Ishikawa (cell line): Measurements from ENCODE around the gene SDR9C7.

Source experiments
- CEBPB ChIP-seq: IDR thresholded peaks from 2 replicates; pipeline ENCODE4 v1.6.1; 2012
- EGR1 ChIP-seq: IDR thresholded peaks from 2 replicates; pipeline ENCODE4 v1.6.1; 2012
- EP300 ChIP-seq: IDR thresholded peaks from 2 replicates; pipeline ENCODE4 v1.6.1; 2012; ENCODE audit warnings: borderline replicate concordance
- NFIC ChIP-seq: IDR thresholded peaks from 2 replicates; pipeline ENCODE4 v1.6.1; 2012
- TAF1 ChIP-seq: IDR thresholded peaks from 2 replicates; pipeline ENCODE4 v1.6.1; 2012; ENCODE audit warnings: low read depth, mild to moderate bottlenecking
- TEAD4 ChIP-seq: IDR thresholded peaks from 2 replicates; pipeline ENCODE4 v1.6.1; 2012
- TF ChIP-seq, protein P1 (sequence below): IDR thresholded peaks from 2 replicates; pipeline ENCODE4 v1.6.1; 2012
- TF ChIP-seq, protein P2 (sequence below): IDR thresholded peaks from 2 replicates; pipeline ENCODE4 v1.6.1; 2012; ENCODE audit warnings: low read depth, mild to moderate bottlenecking

DNA sequence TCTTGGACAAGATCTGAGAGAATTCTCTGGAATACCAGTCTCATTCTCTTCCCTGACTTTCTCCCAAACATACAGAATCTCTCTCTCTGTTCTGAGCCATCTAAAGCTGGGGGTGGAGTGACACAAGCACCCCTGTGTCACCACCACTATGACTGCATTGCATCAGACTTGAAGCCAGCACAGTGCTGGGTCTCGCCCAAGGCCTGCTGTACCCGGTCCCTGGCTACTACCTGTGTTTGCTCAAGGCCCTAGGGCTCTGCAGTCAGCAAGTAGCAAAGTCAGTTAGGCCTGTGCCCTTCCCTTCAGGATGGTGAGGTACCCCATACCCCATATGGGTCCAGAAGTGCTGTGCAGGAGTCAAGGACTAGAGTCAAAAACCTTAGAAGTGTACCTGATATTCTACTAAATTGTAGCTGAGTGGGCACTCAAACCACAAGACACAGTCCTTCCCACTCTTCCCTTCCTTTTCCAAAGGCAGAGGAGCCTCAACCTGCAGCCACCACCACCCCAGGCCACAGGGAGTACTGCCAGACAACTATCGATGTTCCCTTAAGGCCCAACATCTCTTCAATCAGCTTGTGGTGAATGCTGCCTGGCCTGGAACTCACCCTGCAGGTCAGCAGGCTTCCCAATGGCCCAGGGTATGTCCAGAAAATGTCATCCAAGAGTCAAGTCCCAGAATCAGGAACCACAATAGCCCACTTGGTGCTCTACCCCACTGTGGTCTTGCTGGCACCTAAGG, 44.4 kb upstream of the SDR9C7 start:
- TF ChIP-seq, protein P1, sequence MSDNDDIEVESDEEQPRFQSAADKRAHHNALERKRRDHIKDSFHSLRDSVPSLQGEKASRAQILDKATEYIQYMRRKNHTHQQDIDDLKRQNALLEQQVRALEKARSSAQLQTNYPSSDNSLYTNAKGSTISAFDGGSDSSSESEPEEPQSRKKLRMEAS = no peak
- TF ChIP-seq EP300 (no peak), NFIC (no peak), TAF1 (no peak), TEAD4 (no peak), EGR1 (no peak), CEBPB (no peak)
- TF ChIP-seq, protein P2, sequence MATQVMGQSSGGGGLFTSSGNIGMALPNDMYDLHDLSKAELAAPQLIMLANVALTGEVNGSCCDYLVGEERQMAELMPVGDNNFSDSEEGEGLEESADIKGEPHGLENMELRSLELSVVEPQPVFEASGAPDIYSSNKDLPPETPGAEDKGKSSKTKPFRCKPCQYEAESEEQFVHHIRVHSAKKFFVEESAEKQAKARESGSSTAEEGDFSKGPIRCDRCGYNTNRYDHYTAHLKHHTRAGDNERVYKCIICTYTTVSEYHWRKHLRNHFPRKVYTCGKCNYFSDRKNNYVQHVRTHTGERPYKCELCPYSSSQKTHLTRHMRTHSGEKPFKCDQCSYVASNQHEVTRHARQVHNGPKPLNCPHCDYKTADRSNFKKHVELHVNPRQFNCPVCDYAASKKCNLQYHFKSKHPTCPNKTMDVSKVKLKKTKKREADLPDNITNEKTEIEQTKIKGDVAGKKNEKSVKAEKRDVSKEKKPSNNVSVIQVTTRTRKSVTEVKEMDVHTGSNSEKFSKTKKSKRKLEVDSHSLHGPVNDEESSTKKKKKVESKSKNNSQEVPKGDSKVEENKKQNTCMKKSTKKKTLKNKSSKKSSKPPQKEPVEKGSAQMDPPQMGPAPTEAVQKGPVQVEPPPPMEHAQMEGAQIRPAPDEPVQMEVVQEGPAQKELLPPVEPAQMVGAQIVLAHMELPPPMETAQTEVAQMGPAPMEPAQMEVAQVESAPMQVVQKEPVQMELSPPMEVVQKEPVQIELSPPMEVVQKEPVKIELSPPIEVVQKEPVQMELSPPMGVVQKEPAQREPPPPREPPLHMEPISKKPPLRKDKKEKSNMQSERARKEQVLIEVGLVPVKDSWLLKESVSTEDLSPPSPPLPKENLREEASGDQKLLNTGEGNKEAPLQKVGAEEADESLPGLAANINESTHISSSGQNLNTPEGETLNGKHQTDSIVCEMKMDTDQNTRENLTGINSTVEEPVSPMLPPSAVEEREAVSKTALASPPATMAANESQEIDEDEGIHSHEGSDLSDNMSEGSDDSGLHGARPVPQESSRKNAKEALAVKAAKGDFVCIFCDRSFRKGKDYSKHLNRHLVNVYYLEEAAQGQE = no peak
